Uterus (tissue), 4 donors: ENCODE data around the gene PTPRR. TPM values are rescaled to one million over a fixed set of nuclear protein-coding genes. Genes with fewer than 3 reads are reported as not detected.

Experiments
- DNase-seq, 2 donors: peaks; one replicate each; pipeline ENCODE4 v3.0.0-alpha.2; 2019 to 2020
- H3K27ac ChIP-seq, 2 donors: fragments of 200-600 bp; sonication (generic); 1 replicate in 1 of 2; 2 replicates in 1 of 2; pipeline ENCODE4 v1.5.1; 2016 to 2018
- H3K27me3 ChIP-seq, 2 donors: fragments of 200-600 bp; sonication (generic); one replicate each; pipeline ENCODE4 v1.5.1; 2018 to 2019; ENCODE audit warnings: control low read depth in 1 of 2
- H3K36me3 ChIP-seq, 2 donors: fragments of 200-600 bp; sonication (generic); one replicate each; pipeline ENCODE4 v1.5.1; 2019; ENCODE audit warnings: control low read depth in 1 of 2
- H3K4me1 ChIP-seq, 2 donors: fragments of 200-600 bp; sonication (generic); one replicate each; pipeline ENCODE4 v1.5.1; 2018 to 2019; ENCODE audit warnings: control low read depth in 1 of 2
- H3K4me3 ChIP-seq, 2 donors: fragments of 200-600 bp; sonication (generic); 1 replicate in 1 of 2; 2 replicates in 1 of 2; pipeline ENCODE4 v1.5.1; 2018 to 2019; ENCODE audit warnings: mild to moderate bottlenecking in 1 of 2
- H3K9me3 ChIP-seq, 2 donors: fragments of 200-600 bp; sonication (generic); one replicate each; pipeline ENCODE4 v1.5.1; 2019; ENCODE audit warnings: control low read depth in 1 of 2
- CTCF ChIP-seq, 4 experiments: fragments of 200-600 bp in 2 of 4; fragments of 450-650 bp in 2 of 4; sonication (generic) in 2 of 4; IDR thresholded peaks; one replicate each; pipeline ENCODE4 v1.5.1; 2016 to 2019; ENCODE audit warnings: antibody characterized with exemption in 4 of 4, mild to moderate bottlenecking in 2 of 4, moderate library complexity in 1 of 4
- POLR2A ChIP-seq, 2 donors: fragments of 450-650 bp; IDR thresholded peaks; one replicate each; pipeline ENCODE4 v1.6.1; 2016; ENCODE audit warnings: antibody characterized with exemption in 2 of 2, mild to moderate bottlenecking in 1 of 2, moderate library complexity in 1 of 2
- intact Hi-C: fragments of 100-400 bp; cut with DNase I; formaldehyde crosslinking; loops from one replicate; pipeline ENCODE4 v1.15.1; 2023; ENCODE audit warnings: low total_unique reads
- total RNA-seq, 4 donors: library from RNA; depleted of rRNA in 3 of 4; stranded (reverse); fragments of >200 nt in 3 of 4; gene quantifications; one replicate each; pipeline versions ENCODE4 v1.1.0 to v1.2.4, GENCODE V29; 2014 to 2023
- donor health status: DM: yes; HTN: yes; CAD: no.

PTPRR gene
- total RNA-seq, 4 donors from 2014 or later = 0.62 to 43.3 (median 7.6) TPM

- H3K27ac ChIP-seq = no peak overlapping the region
- no peak for DNase-seq
- no peak overlapping the region for H3K4me3 ChIP-seq
- H3K4me1 ChIP-seq = peaks cover 0 to 2% of the 10 kb centered on the region in 2 donors
- TF ChIP-seq POLR2A (IDR thresholded peaks at IDR 0.05) = no peak
- TF ChIP-seq CTCF (IDR thresholded peaks at IDR 0.05) = peak in 2 of 4 experiments; percentile 20 to 28
- no peaks in the 10 kb centered on the region for H3K27me3 ChIP-seq
- intact Hi-C loops = no loop called here
- H3K36me3 ChIP-seq = no peaks in the 10 kb centered on the region
- no peaks in the 10 kb centered on the region for H3K9me3 ChIP-seq
Measured at GRCh38 chr12:70823182-70823976, 97.2 kb downstream of the PTPRR start.

DNA sequence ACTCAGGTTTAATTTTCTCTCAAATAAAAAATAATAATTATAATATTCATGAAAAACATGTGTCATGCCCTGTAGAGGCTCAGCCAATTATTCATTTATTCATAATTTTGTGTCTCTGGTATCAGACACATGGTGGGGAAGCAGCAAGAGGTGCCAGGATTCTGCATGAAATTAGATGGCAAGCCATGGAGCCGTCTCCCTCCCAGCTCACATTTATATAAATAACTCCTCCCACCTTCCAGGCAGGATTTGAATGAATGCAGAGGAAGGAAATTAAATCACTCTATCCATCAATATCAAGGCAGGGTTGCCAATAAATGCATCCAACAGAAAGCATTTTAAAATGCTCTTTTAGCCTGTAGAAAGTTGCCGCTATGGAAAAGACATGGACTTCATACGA is 98.1 kb downstream of the PTPRR start:
- Histone ChIP-seq H3K4me3 (no peak overlapping the region), H3K4me1 (peaks cover 0 to 2% of the 10 kb centered on the region in 2 donors), H3K27me3 (no peaks in the 10 kb centered on the region), H3K27ac (no peak overlapping the region), H3K9me3 (no peaks in the 10 kb centered on the region), H3K36me3 (no peaks in the 10 kb centered on the region)
- TF ChIP-seq POLR2A (IDR thresholded peaks at IDR 0.05) = no peak
- TF ChIP-seq CTCF (IDR thresholded peaks at IDR 0.05) = no peak
- intact Hi-C loops = no loop called here
- no peak for DNase-seq

- no peaks in the 10 kb centered on the region for H3K27me3 ChIP-seq
- TF ChIP-seq CTCF (IDR thresholded peaks at IDR 0.05) = no peak
- TF ChIP-seq POLR2A (IDR thresholded peaks at IDR 0.05) = no peak
- no peak overlapping the region for H3K4me3 ChIP-seq
- no peak overlapping the region for H3K27ac ChIP-seq
- H3K36me3 ChIP-seq = no peaks in the 10 kb centered on the region
- no peaks in the 10 kb centered on the region for H3K9me3 ChIP-seq
- H3K4me1 ChIP-seq = no peaks in the 10 kb centered on the region
- intact Hi-C loops = no loop called here
- DNase-seq = no peak
Measured at GRCh38 chr12:70815971-70816391, 104.6 kb downstream of the PTPRR start.

DNA sequence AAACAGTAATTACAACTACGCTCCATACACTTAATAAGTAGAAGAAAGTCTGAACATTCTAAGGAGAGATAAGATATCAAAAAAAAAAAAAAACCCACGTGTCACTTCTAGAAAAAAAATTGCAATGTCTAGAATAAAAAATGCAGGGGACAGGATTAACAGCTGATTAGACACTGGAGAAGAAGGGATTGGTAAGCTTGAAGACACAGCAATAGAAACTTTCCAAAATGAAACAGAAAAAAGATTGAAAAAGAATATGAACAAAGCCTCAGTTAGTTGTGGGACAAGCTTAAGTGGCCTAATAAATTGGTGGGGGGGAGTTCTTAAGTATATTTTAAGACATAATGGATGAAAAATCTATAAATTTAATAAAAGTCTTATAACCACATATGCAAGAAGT is 105.5 kb downstream of the PTPRR start:
- H3K27me3 ChIP-seq = no peaks in the 10 kb centered on the region
- no peaks in the 10 kb centered on the region for H3K36me3 ChIP-seq
- TF ChIP-seq CTCF (IDR thresholded peaks at IDR 0.05) = no peak
- H3K9me3 ChIP-seq = no peaks in the 10 kb centered on the region
- intact Hi-C loops = no loop called here
- no peak overlapping the region for H3K27ac ChIP-seq
- H3K4me3 ChIP-seq = no peak overlapping the region
- H3K4me1 ChIP-seq = no peaks in the 10 kb centered on the region
- no peak for DNase-seq

DNA sequence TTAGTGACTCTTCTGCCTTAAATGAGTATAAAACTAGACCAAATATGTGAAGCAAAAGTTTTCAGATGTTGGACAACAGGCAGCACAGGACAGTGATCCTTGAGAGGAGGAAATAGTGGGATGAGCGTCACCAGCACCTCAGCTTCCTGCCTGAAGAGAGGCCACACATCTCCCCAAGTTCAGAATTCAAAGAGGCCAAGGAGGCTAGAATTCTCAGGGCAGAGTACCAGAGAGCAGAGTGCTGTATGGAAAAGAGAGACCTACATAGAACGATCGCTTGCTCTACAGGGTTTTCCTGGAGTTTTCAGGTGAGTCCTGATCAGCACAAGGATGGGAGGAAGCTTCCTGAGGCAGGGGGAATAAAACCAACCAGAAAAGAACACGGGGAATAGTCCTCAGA is 107.0 kb downstream of the PTPRR start:
- Histone ChIP-seq H3K27me3 (no peaks in the 10 kb centered on the region), H3K27ac (no peak overlapping the region), H3K4me3 (no peak overlapping the region), H3K9me3 (no peaks in the 10 kb centered on the region), H3K36me3 (no peaks in the 10 kb centered on the region), H3K4me1 (no peaks in the 10 kb centered on the region)
- TF ChIP-seq CTCF (IDR thresholded peaks at IDR 0.05) (no peak), POLR2A (IDR thresholded peaks at IDR 0.05) (no peak)
- intact Hi-C loops = no loop called here
- DNase-seq = no peak
